HepG2 (cell line): ENCODE measurements around the gene GCHFR. TPM values are rescaled to one million over a fixed set of nuclear protein-coding genes. Genes with fewer than 3 reads are reported as not detected.

ENCODE experiments used
- ATAC-seq: fragments of 200-7000 bp; cut with Tn5 transposase; 3 replicates; pipeline ENCODE4 v1.9.1; 2020; ENCODE audit warnings: mild to moderate bottlenecking, moderate library complexity
- BruUV-seq: library from RNA; stranded (reverse); fragments of 400-500 nt; replicated peaks from 2 replicates; lab custom pipeline; 2021; lab: Mats Ljungman, UMichigan
- CTCF ChIA-PET: fragments of 300-600 bp; formaldehyde crosslinking; extraction: SDS; loops from one replicate; lab custom pipeline; 2021; ENCODE audit warnings: low total read pairs, inconsistent platforms, low intra/inter-chr PET ratio; lab: Yijun Ruan, JAX
- POLR2A ChIA-PET: fragments of 350-600 bp; sonication (Branson Sonifier 250); formaldehyde crosslinking; loops from one replicate; lab custom pipeline; 2020; ENCODE audit warnings: antibody characterized with exemption, inconsistent platforms; lab: Yijun Ruan, JAX
- DNase-seq: peaks from one replicate; pipeline ENCODE4 v3.0.0-alpha.2; 2015; ENCODE audit warnings: low spot score
- FAIRE-seq: peaks from 3 replicates; lab custom pipeline; 2011; peaks lifted over from hg19 to GRCh38; lab: Jason Lieb, UNC
- H2AFZ ChIP-seq: one replicate; pipeline ENCODE4 v1.6.1; 2011; ENCODE audit warnings: low read length, inconsistent platforms
- H3K27ac ChIP-seq: fragments of 300-600 bp; 3 replicates; pipeline ENCODE4 v1.8.0; 2011; ENCODE audit warnings: mixed run types, mild to moderate bottlenecking, mixed read lengths, low read length, inconsistent platforms; ENCODE audit not compliant: insufficient read depth; ENCODE audit errors: extremely low read length
- H3K27me3 ChIP-seq, 2 experiments: fragments of 200-600 bp in 1 of 2; 2 replicates in 1 of 2; 3 replicates in 1 of 2; pipeline versions ENCODE4 v1.6.0 to v1.8.0; 2011; ENCODE audit warnings: low read length in 2 of 2, mild to moderate bottlenecking in 2 of 2, moderate library complexity in 2 of 2, inconsistent platforms in 1 of 2; ENCODE audit not compliant: insufficient read depth in 2 of 2, control insufficient read depth in 1 of 2
- H3K36me3 ChIP-seq, 2 experiments: fragments of 200-600 bp in 1 of 2; replicated peaks in 1 of 2; 2 replicates in 1 of 2; 3 replicates in 1 of 2; pipeline versions ENCODE4 v1.5.1 to v1.8.0; 2011; ENCODE audit warnings: low read length in 2 of 2, inconsistent platforms in 1 of 2; ENCODE audit not compliant: insufficient read depth in 2 of 2, control insufficient read depth in 1 of 2
- H3K4me1 ChIP-seq: 2 replicates; pipeline ENCODE4 v1.5.1; 2012; ENCODE audit warnings: low read length, inconsistent platforms; ENCODE audit not compliant: insufficient read depth
- H3K4me2 ChIP-seq: 2 replicates; pipeline ENCODE4 v1.6.0; 2011; ENCODE audit warnings: low read depth, low read length, inconsistent platforms
- H3K4me3 ChIP-seq, 3 experiments: fragments of 200-600 bp in 1 of 3; sonication (generic), shearing (Covaris generic) in 1 of 3; replicated peaks in 1 of 3; 2 replicates each; pipeline ENCODE4 v1.5.1; 2011 to 2016; ENCODE audit warnings: low read length in 3 of 3, inconsistent platforms in 2 of 3, low read depth in 2 of 3, mild to moderate bottlenecking in 2 of 3, control low read depth in 1 of 3, mixed read lengths in 1 of 3; ENCODE audit not compliant: insufficient read depth in 1 of 3
- H3K79me2 ChIP-seq: one replicate; pipeline ENCODE4 v1.6.1; 2011; ENCODE audit warnings: low read length, inconsistent platforms; ENCODE audit not compliant: insufficient read depth
- H3K9ac ChIP-seq: 2 replicates; pipeline ENCODE4 v1.6.0; 2011; ENCODE audit warnings: mild to moderate bottlenecking, low read depth, low read length, inconsistent platforms; ENCODE audit not compliant: insufficient read depth
- H3K9me3 ChIP-seq: 2 replicates; pipeline ENCODE4 v1.5.1; 2012; ENCODE audit warnings: mild to moderate bottlenecking, low read length
- H4K20me1 ChIP-seq: 2 replicates; pipeline ENCODE4 v1.6.0; 2011; ENCODE audit warnings: inconsistent platforms, mild to moderate bottlenecking, low read length, moderate library complexity; ENCODE audit not compliant: insufficient read depth
- FOXA1 ChIP-seq, 2 experiments: fragments of 450-650 bp in 1 of 2; sonication (generic) in 1 of 2; formaldehyde crosslinking in 1 of 2; IDR thresholded peaks; 2 replicates each; pipeline versions ENCODE4 v1.4.0 to v1.6.1; 2016 to 2020; ENCODE audit warnings: missing genetic modification reagents in 1 of 2
- FOXJ3 ChIP-seq: sonication (generic); formaldehyde crosslinking; IDR thresholded peaks from 2 replicates; pipeline ENCODE4 v1.4.0; 2020; ENCODE audit warnings: missing genetic modification reagents, mild to moderate bottlenecking, borderline replicate concordance
- JDP2 ChIP-seq: sonication (generic); formaldehyde crosslinking; IDR thresholded peaks from 2 replicates; pipeline ENCODE4 v1.8.1; 2022; ENCODE audit warnings: missing genetic modification reagents, borderline replicate concordance
- PHB2 ChIP-seq: fragments of 450-650 bp; IDR thresholded peaks from 2 replicates; pipeline ENCODE4 v1.6.1; 2018; ENCODE audit not compliant: partially characterized antibody
- RFX1 ChIP-seq: fragments of 450-650 bp; IDR thresholded peaks from 2 replicates; pipeline ENCODE4 v1.6.1; 2017
- THAP8 ChIP-seq: sonication (generic); formaldehyde crosslinking; IDR thresholded peaks from 2 replicates; pipeline ENCODE4 v1.5.1; 2020; ENCODE audit warnings: missing genetic modification reagents, mild to moderate bottlenecking, borderline replicate concordance
- ZMYM4 ChIP-seq: sonication (generic); formaldehyde crosslinking; IDR thresholded peaks from 2 replicates; pipeline ENCODE4 v1.8.1; 2023; ENCODE audit warnings: mild to moderate bottlenecking, missing genetic modification reagents
- ZNF234 ChIP-seq: sonication (generic); formaldehyde crosslinking; conservative IDR thresholded peaks from 2 replicates; pipeline ENCODE4 v1.5.1; 2020; ENCODE audit warnings: mild to moderate bottlenecking, missing genetic modification reagents
- ZNF569 ChIP-seq: sonication (generic); formaldehyde crosslinking; IDR thresholded peaks from 2 replicates; pipeline ENCODE4 v1.5.0; 2020; ENCODE audit warnings: mild to moderate bottlenecking, missing genetic modification reagents, moderate library complexity, borderline replicate concordance
- WGBS: methylation state at CpG from one replicate; pipeline ENCODE4 v1.1.6; 2017; ENCODE audit warnings: low lambda C conversion rate; 5-methylcytosine and 5-hydroxymethylcytosine counted together
- in situ Hi-C: cut with HindIII; loops from 2 replicates; pipeline ENCODE4 v1.10.0; 2017; ENCODE audit warnings: low pct_unique_long_range_greater_than_20kb; ENCODE audit not compliant: extremely low pct_ligation_motif_present
- intact Hi-C: fragments of 100-400 bp; cut with micrococcal nuclease; formaldehyde crosslinking; loops from one replicate; pipeline ENCODE4 v1.10.0; 2022; ENCODE audit not compliant: unreplicated experiment
- polyA plus RNA-seq, 8 experiments: library from polyadenylated mRNA; depleted of rRNA in 3 of 8; stranded (reverse) in 7 of 8; unstranded in 1 of 8; fragments of >200 nt; fragmentation: Illumina TruSeq in 4 of 8; extraction: Trizol in 4 of 8; gene quantifications; 2 replicates each; pipeline versions ENCODE4 v1.2.1 to v1.2.3, GENCODE V29; 2011 to 2016; ENCODE audit warnings: low read depth in 4 of 8, missing spikeins in 1 of 8, mixed read lengths in 1 of 8; ENCODE audit not compliant: insufficient read depth in 1 of 8
- total RNA-seq, 5 experiments: library from RNA; depleted of rRNA; stranded (reverse); fragments of >200 nt; fragmentation: Illumina TruSeq; extraction: Trizol; gene quantifications; 2 replicates each; pipeline ENCODE4 v1.2.3, GENCODE V29; 2016; ENCODE audit warnings: low read depth in 1 of 5
- TF ChIP-seq, protein P1 (sequence below): sonication (generic); formaldehyde crosslinking; IDR thresholded peaks from 2 replicates; pipeline ENCODE4 v1.5.0; 2020; ENCODE audit warnings: mild to moderate bottlenecking, missing genetic modification reagents
- TF ChIP-seq, protein P2 (sequence below): IDR thresholded peaks from 2 replicates; pipeline ENCODE4 v1.6.1; 2016; ENCODE audit warnings: missing biosample characterization, missing genetic modification reagents, low read depth

GCHFR gene
- total and polyA plus RNA-seq, 2 of the 13 experiments (the other 11 are each of a cell fraction or from before 2014, with no cell fraction given) = 51.5 to 92.4 TPM

GRCh38 chr15:40714144-40714543 lies 49.7 kb upstream of the GCHFR start:
- in situ Hi-C loops (no loop called here), intact Hi-C loops (no loop called here)
- Histone ChIP-seq H3K79me2 (no peaks in the 10 kb centered on the region), H3K4me3 (no peak overlapping the region), H4K20me1 (no peaks in the 10 kb centered on the region), H3K27ac (no peak overlapping the region), H3K4me2 (no peak overlapping the region), H3K9ac (no peak overlapping the region), H3K4me1 (no peaks in the 10 kb centered on the region), H2AFZ (no peak overlapping the region), H3K36me3 (peaks cover 5 to 48% of the 10 kb centered on the region in 2 experiments; a peak in 4 of 5 replicates), H3K27me3 (no peaks in the 10 kb centered on the region), H3K9me3 (no peaks in the 10 kb centered on the region)
- ChIA-PET CTCF (no interaction called here), POLR2A (no interaction called here)
- no TSS peak for BruUV-seq
- DNase-seq = no peak
- ATAC-seq = no peak
- 48% methylated on average over 2 of the region's 2 CpGs for WGBS
- TF ChIP-seq JDP2 (no peak), FOXA1 (IDR thresholded peaks at IDR 0.05) (no peak), FOXA1 (CRISPR knock-in tag; IDR thresholded peaks at IDR 0.05) (no peak), ZMYM4 (CRISPR knock-in tag) (no peak), PHB2 (no peak), FOXJ3 (CRISPR knock-in tag) (no peak), ZNF569 (CRISPR knock-in tag) (no peak), RFX1 (peak; percentile 30; the same call in 1 of the 2 replicates)
- TF ChIP-seq, protein P1, sequence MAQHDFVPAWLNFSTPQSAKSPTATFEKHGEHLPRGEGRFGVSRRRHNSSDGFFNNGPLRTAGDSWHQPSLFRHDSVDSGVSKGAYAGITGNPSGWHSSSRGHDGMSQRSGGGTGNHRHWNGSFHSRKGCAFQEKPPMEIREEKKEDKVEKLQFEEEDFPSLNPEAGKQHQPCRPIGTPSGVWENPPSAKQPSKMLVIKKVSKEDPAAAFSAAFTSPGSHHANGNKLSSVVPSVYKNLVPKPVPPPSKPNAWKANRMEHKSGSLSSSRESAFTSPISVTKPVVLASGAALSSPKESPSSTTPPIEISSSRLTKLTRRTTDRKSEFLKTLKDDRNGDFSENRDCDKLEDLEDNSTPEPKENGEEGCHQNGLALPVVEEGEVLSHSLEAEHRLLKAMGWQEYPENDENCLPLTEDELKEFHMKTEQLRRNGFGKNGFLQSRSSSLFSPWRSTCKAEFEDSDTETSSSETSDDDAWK (CRISPR knock-in tag) = no peak
- FAIRE-seq = no peak

DNA sequence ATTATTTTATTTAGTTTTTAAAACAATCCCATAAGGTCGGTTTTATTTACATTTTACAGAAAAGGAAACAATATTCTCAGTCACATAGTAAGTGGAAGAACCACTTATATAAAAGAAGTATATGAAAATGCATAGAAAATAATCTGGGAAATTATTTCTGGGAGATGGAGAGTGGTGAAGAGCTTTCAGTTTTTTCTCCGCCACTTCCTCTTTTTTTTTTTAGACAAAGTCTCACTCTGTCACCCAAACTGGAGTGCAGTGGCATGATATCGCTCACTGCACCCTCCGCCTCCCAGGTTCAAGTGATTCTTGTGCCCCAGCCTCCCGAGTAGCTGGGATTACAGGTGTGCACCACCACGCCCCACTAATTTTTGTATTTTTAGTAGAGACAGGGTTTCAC lies 47.7 kb upstream of the GCHFR start:
- no peaks in the 10 kb centered on the region for H3K4me1 ChIP-seq
- H3K9me3 ChIP-seq = no peaks in the 10 kb centered on the region
- in situ Hi-C loops = no loop called here
- H3K4me2 ChIP-seq = no peak overlapping the region
- no TSS peak for BruUV-seq
- POLR2A ChIA-PET = no interaction called here
- no peak overlapping the region for H3K9ac ChIP-seq
- TF ChIP-seq THAP8 (CRISPR knock-in tag) (no peak), ZNF234 (CRISPR knock-in tag) (no peak)
- TF ChIP-seq, protein P2, sequence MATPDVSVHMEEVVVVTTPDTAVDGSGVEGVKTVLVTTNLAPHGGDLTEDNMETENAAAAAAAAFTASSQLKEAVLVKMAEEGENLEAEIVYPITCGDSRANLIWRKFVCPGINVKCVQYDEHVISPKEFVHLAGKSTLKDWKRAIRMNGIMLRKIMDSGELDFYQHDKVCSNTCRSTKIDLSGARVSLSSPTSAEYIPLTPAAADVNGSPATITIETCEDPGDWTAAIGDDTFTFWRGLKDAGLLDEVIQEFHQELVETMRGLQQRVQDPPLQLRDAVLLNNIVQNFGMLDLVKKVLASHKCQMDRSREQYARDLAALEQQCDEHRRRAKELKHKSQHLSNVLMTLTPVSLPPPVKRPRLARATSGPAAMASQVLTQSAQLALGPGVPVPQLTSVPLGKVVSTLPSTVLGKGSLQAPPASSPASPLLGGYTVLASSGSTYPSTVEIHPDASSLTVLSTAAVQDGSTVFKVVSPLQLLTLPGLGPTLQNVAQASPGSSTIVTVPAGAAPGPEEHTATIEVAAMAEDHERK (CRISPR knock-in tag) = no peak
- no peak overlapping the region for H2AFZ ChIP-seq
- ATAC-seq (no peak), FAIRE-seq (no peak), DNase-seq (no peak)
- no peaks in the 10 kb centered on the region for H3K27me3 ChIP-seq
- CTCF ChIA-PET = no interaction called here
- no peaks in the 10 kb centered on the region for H3K79me2 ChIP-seq
- no peaks in the 10 kb centered on the region for H4K20me1 ChIP-seq
- H3K27ac ChIP-seq = no peak overlapping the region
- H3K36me3 ChIP-seq = peaks cover 4 to 42% of the 10 kb centered on the region in 2 experiments; a peak in 4 of 5 replicates
- intact Hi-C loops = no loop called here
- 96% methylated on average over 6 of the region's 6 CpGs for WGBS
- no peak overlapping the region for H3K4me3 ChIP-seq
